H1 (cell line): ENCODE measurements around the gene ANLN. TPM values are rescaled to one million over a fixed set of nuclear protein-coding genes. Genes with fewer than 3 reads are reported as not detected.

Experiments used
- CTCF ChIA-PET: fragments of 300-600 bp; sonication (Branson Sonifier 250); formaldehyde crosslinking; loops from one replicate; lab custom pipeline; 2021; ENCODE audit not compliant: partially characterized antibody; lab: Charles Lee
- POLR2A ChIA-PET: fragments of 300-600 bp; sonication (Branson Sonifier 250); formaldehyde crosslinking; loops from one replicate; lab custom pipeline; 2021; ENCODE audit warnings: inconsistent platforms; ENCODE audit not compliant: partially characterized antibody; lab: Charles Lee
- DNase-seq, 2 experiments: peaks; one replicate each; pipeline versions ENCODE4 v3.0.0 to v3.0.0-alpha.2; 2010 to 2022; ENCODE audit warnings: low spot score in 2 of 2, low read depth in 1 of 2, mixed read lengths in 1 of 2
- FAIRE-seq: peaks from 2 replicates; lab custom pipeline; 2011; peaks lifted over from hg19 to GRCh38; lab: Jason Lieb, UNC
- H2AFZ ChIP-seq: 2 replicates; pipeline ENCODE4 v1.8.1; 2012; ENCODE audit warnings: low read length, inconsistent platforms
- H2AK5ac ChIP-seq: 2 replicates; pipeline ENCODE4 v1.6.1; 2013; ENCODE audit warnings: low read depth, low read length
- H2BK120ac ChIP-seq: replicated peaks from 2 replicates; pipeline ENCODE3; 2013; ENCODE audit warnings: low read depth, low read length, inconsistent platforms
- H2BK12ac ChIP-seq: 2 replicates; pipeline ENCODE4 v1.6.1; 2013; ENCODE audit warnings: low read depth, low read length
- H2BK15ac ChIP-seq: 2 replicates; pipeline ENCODE4 v1.6.1; 2013; ENCODE audit warnings: low read length
- H2BK20ac ChIP-seq: 2 replicates; pipeline ENCODE4 v1.6.1; 2013; ENCODE audit warnings: low read length
- H2BK5ac ChIP-seq: 2 replicates; pipeline ENCODE4 v1.6.1; 2013; ENCODE audit warnings: low read depth, low read length
- H3K14ac ChIP-seq: 2 replicates; pipeline ENCODE4 v1.6.1; 2013; ENCODE audit warnings: inconsistent platforms; ENCODE audit not compliant: insufficient read length
- H3K18ac ChIP-seq: 2 replicates; pipeline ENCODE4 v1.6.1; 2013; ENCODE audit warnings: low read length; ENCODE audit errors: extremely low read depth
- H3K23ac ChIP-seq: 2 replicates; pipeline ENCODE4 v1.6.1; 2013; ENCODE audit warnings: inconsistent platforms; ENCODE audit not compliant: insufficient read length
- H3K23me2 ChIP-seq: 2 replicates; pipeline ENCODE4 v1.6.1; 2013; ENCODE audit warnings: low read depth, low read length
- H3K27ac ChIP-seq: 2 replicates; pipeline ENCODE4 v1.6.1; 2011; ENCODE audit warnings: low read depth, low read length, inconsistent platforms
- H3K27me3 ChIP-seq, 4 experiments: replicated peaks in 1 of 4; 1 replicate in 1 of 4; 2 replicates in 3 of 4; pipeline versions ENCODE4 v1.6.1 to v1.8.1; 2011 to 2013; ENCODE audit warnings: low read length in 3 of 4, mild to moderate bottlenecking in 3 of 4, inconsistent platforms in 2 of 4, mixed read lengths in 2 of 4, moderate library complexity in 1 of 4; ENCODE audit not compliant: control insufficient read depth in 3 of 4, insufficient read depth in 3 of 4; ENCODE audit errors: extremely low read depth in 1 of 4
- H3K36me3 ChIP-seq, 4 experiments: 2 replicates each; pipeline versions ENCODE4 v1.6.1 to v1.8.1; 2011 to 2013; ENCODE audit warnings: mild to moderate bottlenecking in 4 of 4, low read length in 3 of 4, moderate library complexity in 2 of 4, control low read depth in 1 of 4, inconsistent platforms in 1 of 4; ENCODE audit not compliant: insufficient read depth in 4 of 4, control insufficient read depth in 2 of 4
- H3K4ac ChIP-seq: replicated peaks from 2 replicates; pipeline ENCODE3; 2013; ENCODE audit warnings: low read length, low read depth, mixed read lengths, inconsistent platforms; ENCODE audit not compliant: insufficient read length
- H3K4me1 ChIP-seq, 4 experiments: replicated peaks in 1 of 4; 1 replicate in 1 of 4; 2 replicates in 3 of 4; pipeline versions ENCODE4 v1.6.1 to v1.8.1; 2011 to 2013; ENCODE audit warnings: low read length in 3 of 4, inconsistent platforms in 2 of 4, mixed read lengths in 1 of 4; ENCODE audit not compliant: insufficient read depth in 4 of 4, control insufficient read depth in 3 of 4
- H3K4me2 ChIP-seq, 2 experiments: 2 replicates each; pipeline versions ENCODE4 v1.6.1 to v1.8.1; 2011 to 2013; ENCODE audit warnings: low read depth in 2 of 2, low read length in 2 of 2, control low read depth in 1 of 2, inconsistent platforms in 1 of 2, mild to moderate bottlenecking in 1 of 2; ENCODE audit not compliant: insufficient read depth in 1 of 2
- H3K4me3 ChIP-seq, 4 experiments: fragments of 200-600, 300-600 bp in 1 of 4; sonication (generic), shearing (Covaris generic), sonication (Bioruptor Twin) in 1 of 4; 2 replicates each; pipeline versions ENCODE4 v1.5.1 to v1.8.1; 2011 to 2016; ENCODE audit warnings: low read length in 4 of 4, low read depth in 3 of 4, control low read depth in 2 of 4, inconsistent platforms in 2 of 4, mild to moderate bottlenecking in 2 of 4, mixed read lengths in 1 of 4, moderate library complexity in 1 of 4; ENCODE audit not compliant: insufficient read depth in 2 of 4; ENCODE audit errors: extremely low read depth in 1 of 4
- H3K56ac ChIP-seq: replicated peaks from 2 replicates; pipeline ENCODE3; 2013; ENCODE audit warnings: low read depth, mild to moderate bottlenecking, mixed read lengths, low read length, inconsistent platforms; ENCODE audit not compliant: insufficient read length
- H3K79me1 ChIP-seq: 2 replicates; pipeline ENCODE4 v1.6.1; 2013; ENCODE audit warnings: low read depth, low read length, control low read depth
- H3K79me2 ChIP-seq, 2 experiments: 2 replicates each; pipeline versions ENCODE4 v1.6.1 to v1.8.1; 2012 to 2013; ENCODE audit warnings: low read length in 2 of 2, mild to moderate bottlenecking in 2 of 2, inconsistent platforms in 1 of 2; ENCODE audit not compliant: insufficient read depth in 2 of 2, control insufficient read depth in 1 of 2
- H3K9ac ChIP-seq, 4 experiments: replicated peaks in 1 of 4; 1 replicate in 1 of 4; 2 replicates in 3 of 4; pipeline versions ENCODE4 v1.6.1 to v1.8.1; 2011 to 2013; ENCODE audit warnings: low read depth in 3 of 4, low read length in 3 of 4, control low read depth in 2 of 4, mild to moderate bottlenecking in 2 of 4, moderate library complexity in 2 of 4, inconsistent platforms in 1 of 4; ENCODE audit errors: extremely low read depth in 1 of 4
- H3K9me3 ChIP-seq, 2 experiments: 2 replicates each; pipeline versions ENCODE4 v1.6.1 to v1.8.1; 2012 to 2013; ENCODE audit warnings: mild to moderate bottlenecking in 2 of 2, moderate library complexity in 2 of 2, control low read depth in 1 of 2, inconsistent platforms in 1 of 2, low read depth in 1 of 2, low read length in 1 of 2, mixed read lengths in 1 of 2; ENCODE audit not compliant: insufficient read depth in 2 of 2
- H4K20me1 ChIP-seq, 2 experiments: replicated peaks in 1 of 2; 2 replicates each; pipeline versions ENCODE3 to v1.8.1; 2011 to 2013; ENCODE audit warnings: inconsistent platforms in 2 of 2, low read length in 2 of 2, mild to moderate bottlenecking in 1 of 2; ENCODE audit not compliant: insufficient read depth in 2 of 2, control insufficient read depth in 1 of 2
- H4K5ac ChIP-seq: 2 replicates; pipeline ENCODE4 v1.6.1; 2013; ENCODE audit warnings: low read length, low read depth, mixed read lengths, inconsistent platforms; ENCODE audit not compliant: insufficient read length
- H4K8ac ChIP-seq: 2 replicates; pipeline ENCODE4 v1.8.0; 2013; ENCODE audit warnings: mild to moderate bottlenecking, moderate library complexity, low read length, inconsistent platforms; ENCODE audit not compliant: insufficient read depth; ENCODE audit errors: extremely low read depth
- H4K91ac ChIP-seq: replicated peaks from 2 replicates; pipeline ENCODE3; 2013; ENCODE audit warnings: low read length, mixed read lengths, inconsistent platforms; ENCODE audit not compliant: insufficient read length
- CHD1 ChIP-seq: IDR thresholded peaks from 2 replicates; pipeline ENCODE4 v1.6.1; 2012; ENCODE audit warnings: low read depth, low read length, improper control_type of control experiment
- JUND ChIP-seq: IDR thresholded peaks from 2 replicates; pipeline ENCODE4 v1.6.1; 2011; ENCODE audit warnings: mild to moderate bottlenecking, improper control_type of control experiment, low read length
- NRF1 ChIP-seq: IDR thresholded peaks from 2 replicates; pipeline ENCODE4 v1.6.1; 2011; ENCODE audit warnings: mild to moderate bottlenecking, low read depth, low read length, improper control_type of control experiment
- WGBS, 2 experiments: shearing (Covaris generic) in 1 of 2; methylation state at CpG; one replicate each; pipeline versions ENCODE4 v1.1.6 to v1.1.7; 2013 to 2015; ENCODE audit warnings: low lambda C conversion rate in 2 of 2, mixed read lengths in 2 of 2, inconsistent platforms in 1 of 2, low coverage in 1 of 2, missing lambda C conversion rate in 1 of 2; ENCODE audit not compliant: insufficient replicate concordance in 2 of 2, insufficient coverage in 1 of 2, insufficient read length in 1 of 2; ENCODE audit errors: extremely low coverage in 1 of 2, missing lambda C conversion rate in 1 of 2; 5-methylcytosine and 5-hydroxymethylcytosine counted together
- polyA plus RNA-seq, 7 experiments: library from polyadenylated mRNA; depleted of rRNA in 3 of 7; stranded (reverse) in 5 of 7; unstranded in 2 of 7; fragments of >200 nt in 5 of 7; fragments of 200-250 nt in 2 of 7; gene quantifications; 1 replicate in 5 of 7; 2 replicates in 1 of 7; 4 replicates in 1 of 7; pipeline versions ENCODE4 v1.2.1 to v1.2.3, GENCODE V29; 2011 to 2013; ENCODE audit warnings: missing spikeins in 2 of 7, mixed read lengths in 2 of 7
- total RNA-seq: library from RNA; stranded (reverse); fragmentation: NEBNext Ultra II Directional; extraction: Animal tissue kit (Norgen Biotek cat#: 25700); gene quantifications from 2 replicates; pipeline ENCODE4 v1.2.1, GENCODE V29; 2021

The ANLN gene
- total and polyA plus RNA-seq, 2 of the 8 experiments (the other 6 are each of a cell fraction or from before 2014, with no cell fraction given) = 18.5 to 90.1 TPM

DNA sequence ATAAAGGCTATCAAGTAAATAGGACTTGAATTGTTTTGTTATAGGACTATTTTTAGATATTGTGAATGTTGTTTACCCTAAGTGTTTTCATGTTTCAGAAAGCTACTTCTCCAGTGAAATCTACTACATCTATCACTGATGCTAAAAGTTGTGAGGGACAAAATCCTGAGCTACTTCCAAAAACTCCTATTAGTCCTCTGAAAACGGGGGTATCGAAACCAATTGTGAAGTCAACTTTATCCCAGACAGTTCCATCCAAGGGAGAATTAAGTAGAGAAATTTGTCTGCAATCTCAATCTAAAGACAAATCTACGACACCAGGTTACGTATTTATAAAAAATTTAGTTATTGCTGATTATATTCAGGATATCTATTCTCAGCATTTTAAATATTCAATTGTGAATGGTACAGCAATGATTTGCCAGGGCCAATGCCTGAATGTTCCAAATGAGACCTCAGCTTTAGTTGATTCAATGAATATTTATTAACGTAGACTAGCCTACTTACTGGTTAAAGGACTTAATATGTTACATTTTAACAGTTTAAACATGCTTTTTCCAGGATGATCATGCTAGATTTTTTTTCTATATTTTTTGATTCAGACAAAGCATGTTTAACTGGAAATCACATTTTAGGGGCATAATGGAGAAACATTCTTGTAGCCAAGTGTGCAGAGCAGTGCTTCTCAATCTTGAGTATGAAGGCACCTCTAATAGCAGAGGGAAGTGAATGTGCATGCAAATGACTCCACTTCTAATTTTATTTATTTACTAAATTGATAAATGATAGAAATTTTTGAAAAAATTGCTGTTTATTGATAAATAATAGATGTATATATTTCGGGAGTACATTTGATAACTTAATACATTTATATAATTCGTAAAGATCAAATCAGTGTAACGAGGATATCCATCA lies 18.2 kb downstream of the ANLN start:
- H3K23ac ChIP-seq = no peak overlapping the region
- no peak overlapping the region for H2BK20ac ChIP-seq
- no peak overlapping the region for H2AK5ac ChIP-seq
- H3K4me3 ChIP-seq = no peak overlapping the region
- H3K9ac ChIP-seq = no peak overlapping the region
- WGBS, 2 experiments = 96% methylated on average over 8 of the region's 8 CpGs; no CpG with 5 or more reads in 1 of the 2 experiments
- no peaks in the 10 kb centered on the region for H3K9me3 ChIP-seq
- H3K23me2 ChIP-seq = no peaks in the 10 kb centered on the region
- no peaks in the 10 kb centered on the region for H3K27me3 ChIP-seq
- no peaks in the 10 kb centered on the region for H3K79me2 ChIP-seq
- H3K27ac ChIP-seq = no peak overlapping the region
- no peak for DNase-seq
- no peak overlapping the region for H4K8ac ChIP-seq
- no peak overlapping the region for H2BK15ac ChIP-seq
- H3K36me3 ChIP-seq = peaks cover 4 to 55% (median 22%) of the 10 kb centered on the region in 4 experiments
- peaks cover 2% of the 10 kb centered on the region; the same call in 1 of the 2 replicates for H3K79me1 ChIP-seq
- no peak overlapping the region for H4K5ac ChIP-seq
- no peak overlapping the region for H3K56ac ChIP-seq
- no peak overlapping the region for H2AFZ ChIP-seq
- peaks cover 0 to 2% of the 10 kb centered on the region in 2 experiments for H4K20me1 ChIP-seq
- ChIA-PET CTCF (no interaction called here), POLR2A (interaction anchor here (0.8 to 1.2 kb wide), 2 partner anchors 17 to 45 kb away, joined by 3 to 5 read pairs; no protein-coding TSS in a partner anchor)
- H2BK5ac ChIP-seq = no peak overlapping the region
- H3K14ac ChIP-seq = no peak overlapping the region
- no peak overlapping the region for H2BK120ac ChIP-seq
- H3K4me2 ChIP-seq = no peak overlapping the region
- H3K18ac ChIP-seq = no peak overlapping the region
- no peak overlapping the region for H4K91ac ChIP-seq
- peaks cover 2 to 4% (median 3%) of the 10 kb centered on the region in 4 experiments; a peak in 4 of 7 replicates for H3K4me1 ChIP-seq
- H2BK12ac ChIP-seq = no peak overlapping the region
- H3K4ac ChIP-seq = no peak overlapping the region
- no peak for FAIRE-seq
- TF ChIP-seq NRF1 (no peak), JUND (no peak), CHD1 (no peak)
